Measurements from ENCODE around the gene TRPC1. TPM values are rescaled to one million over a fixed set of nuclear protein-coding genes. Genes with fewer than 3 reads are reported as not detected.
A peak's percentile ranks its signal among the peaks of the same experiment; 100 is the strongest.

Gene TRPC1
- total RNA-seq (ENCODE audit: unreplicated experiment) = 23.2 TPM
- long read RNA-seq, partial matches to known transcripts = 0 of 3 reads
- long read RNA-seq, other reads (novel, unspliced or antisense) = 3 of 3 reads

DNA sequence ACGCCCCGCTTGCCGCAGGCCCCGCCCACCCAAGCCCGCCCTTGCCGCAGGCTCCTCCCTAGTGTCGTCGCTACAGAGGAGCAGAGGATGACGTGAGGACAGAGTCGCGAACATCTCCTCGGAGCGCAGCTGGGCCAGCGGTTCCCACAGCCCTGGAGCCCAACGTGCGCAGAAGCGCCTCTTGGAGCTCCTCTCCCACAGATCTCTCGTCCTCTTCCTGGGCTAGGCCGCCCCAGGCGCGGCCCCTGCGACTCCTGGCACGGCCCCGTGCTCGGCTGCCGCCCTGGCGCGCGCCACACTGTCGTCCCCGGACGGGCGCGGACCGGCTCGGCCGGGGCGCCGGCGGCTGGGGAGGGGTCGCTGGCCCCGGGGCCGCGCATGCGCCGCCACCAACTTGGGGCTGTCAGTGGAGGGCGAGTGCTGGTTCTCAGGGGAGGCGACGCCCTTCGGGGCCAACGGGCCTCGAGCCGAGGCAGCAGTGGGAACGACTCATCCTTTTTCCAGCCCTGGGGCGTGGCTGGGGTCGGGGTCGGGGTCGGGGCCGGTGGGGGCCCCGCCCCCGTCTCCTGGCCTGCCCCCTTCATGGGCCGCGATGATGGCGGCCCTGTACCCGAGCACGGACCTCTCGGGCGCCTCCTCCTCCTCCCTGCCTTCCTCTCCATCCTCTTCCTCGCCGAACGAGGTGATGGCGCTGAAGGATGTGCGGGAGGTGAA is at the start of gene TRPC1:
TRPC1 (plus strand) TSS at position 67 of the 714 bp plus-strand sequence; CDS start at position 593, 526 bp downstream.
- peak; percentile 90 for DNase-seq
- Mint-ChIP-seq H3K9me3 (ENCODE audit: unreplicated experiment) (peaks cover 12% of the 10 kb centered on the region), H3K27ac (ENCODE audit: unreplicated experiment) (peak within 1 kb of the TSS; percentile 96)

DNA sequence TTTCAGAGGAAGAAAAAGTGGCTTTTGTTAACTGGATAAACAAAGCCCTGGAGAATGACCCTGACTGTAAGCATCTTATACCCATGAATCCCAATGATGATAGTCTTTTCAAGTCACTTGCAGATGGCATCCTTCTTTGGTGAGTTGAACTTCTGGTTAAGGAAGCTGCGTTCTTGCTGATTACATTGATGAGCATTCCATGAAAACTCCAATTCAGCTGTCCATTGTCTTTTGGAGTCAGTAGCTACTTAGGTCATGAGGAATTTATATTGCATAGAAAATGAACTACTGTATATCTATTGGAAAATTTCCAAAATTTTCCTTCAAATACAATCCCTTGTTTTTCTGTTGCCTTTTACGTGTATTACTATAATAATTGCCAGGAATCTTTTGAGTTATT is 47.7 kb upstream of the TRPC1 start:
- no peak for DNase-seq
- H3K4me3 Mint-ChIP-seq (ENCODE audit: unreplicated experiment) = no peak overlapping the region
- H3K9me3 Mint-ChIP-seq (ENCODE audit: unreplicated experiment) = no peaks in the 10 kb centered on the region
- H3K36me3 Mint-ChIP-seq (ENCODE audit: unreplicated experiment) = no peaks in the 10 kb centered on the region
- no peaks in the 10 kb centered on the region for H3K4me1 Mint-ChIP-seq (ENCODE audit: low read depth, unreplicated experiment)
- TF ChIP-seq, protein P1, sequence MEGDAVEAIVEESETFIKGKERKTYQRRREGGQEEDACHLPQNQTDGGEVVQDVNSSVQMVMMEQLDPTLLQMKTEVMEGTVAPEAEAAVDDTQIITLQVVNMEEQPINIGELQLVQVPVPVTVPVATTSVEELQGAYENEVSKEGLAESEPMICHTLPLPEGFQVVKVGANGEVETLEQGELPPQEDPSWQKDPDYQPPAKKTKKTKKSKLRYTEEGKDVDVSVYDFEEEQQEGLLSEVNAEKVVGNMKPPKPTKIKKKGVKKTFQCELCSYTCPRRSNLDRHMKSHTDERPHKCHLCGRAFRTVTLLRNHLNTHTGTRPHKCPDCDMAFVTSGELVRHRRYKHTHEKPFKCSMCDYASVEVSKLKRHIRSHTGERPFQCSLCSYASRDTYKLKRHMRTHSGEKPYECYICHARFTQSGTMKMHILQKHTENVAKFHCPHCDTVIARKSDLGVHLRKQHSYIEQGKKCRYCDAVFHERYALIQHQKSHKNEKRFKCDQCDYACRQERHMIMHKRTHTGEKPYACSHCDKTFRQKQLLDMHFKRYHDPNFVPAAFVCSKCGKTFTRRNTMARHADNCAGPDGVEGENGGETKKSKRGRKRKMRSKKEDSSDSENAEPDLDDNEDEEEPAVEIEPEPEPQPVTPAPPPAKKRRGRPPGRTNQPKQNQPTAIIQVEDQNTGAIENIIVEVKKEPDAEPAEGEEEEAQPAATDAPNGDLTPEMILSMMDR (IDR thresholded peaks at IDR 0.05; ENCODE audit: partially characterized antibody, unreplicated experiment) = no peak
- H3K27me3 Mint-ChIP-seq (ENCODE audit: unreplicated experiment) = no peaks in the 10 kb centered on the region
- no peak overlapping the region for H3K27ac Mint-ChIP-seq (ENCODE audit: unreplicated experiment)

More for the DNA sequence above, at the start of gene TRPC1:
- Mint-ChIP-seq H3K4me3 (ENCODE audit: unreplicated experiment) (peak within 1 kb of the TSS; percentile 96), H3K4me1 (ENCODE audit: low read depth, unreplicated experiment) (no peaks in the 10 kb centered on the region), H3K27me3 (ENCODE audit: unreplicated experiment) (peaks cover 1% of the 10 kb centered on the region), H3K36me3 (ENCODE audit: unreplicated experiment) (peaks cover 6% of the 10 kb centered on the region)
- TF ChIP-seq, protein P1 (IDR thresholded peaks at IDR 0.05; ENCODE audit: partially characterized antibody, unreplicated experiment) = no peak

DNA sequence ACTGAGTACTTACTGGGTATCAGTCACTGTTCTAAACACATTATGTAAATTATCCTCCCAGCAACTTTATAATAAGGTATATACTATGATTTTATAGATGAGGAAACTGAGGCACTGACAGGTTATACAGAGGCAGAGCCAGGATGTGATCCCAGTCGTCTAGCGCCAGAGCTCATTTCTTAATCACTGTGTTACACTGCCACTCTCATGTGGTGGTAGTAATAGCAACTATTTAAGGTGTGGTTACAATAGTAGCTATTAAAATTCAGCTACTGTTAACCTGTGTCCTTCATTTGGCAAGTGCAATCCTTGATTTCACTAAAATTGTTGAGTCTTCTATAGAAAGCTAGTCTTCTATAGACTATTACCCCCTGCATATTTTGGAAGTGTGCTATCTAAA is 43.1 kb upstream of the TRPC1 start:
- no peaks in the 10 kb centered on the region for H3K27me3 Mint-ChIP-seq (ENCODE audit: unreplicated experiment)
- no peaks in the 10 kb centered on the region for H3K4me1 Mint-ChIP-seq (ENCODE audit: low read depth, unreplicated experiment)
- no peak overlapping the region for H3K27ac Mint-ChIP-seq (ENCODE audit: unreplicated experiment)
- no peaks in the 10 kb centered on the region for H3K36me3 Mint-ChIP-seq (ENCODE audit: unreplicated experiment)
- TF ChIP-seq, protein P1 (IDR thresholded peaks at IDR 0.05; ENCODE audit: partially characterized antibody, unreplicated experiment) = no peak
- H3K9me3 Mint-ChIP-seq (ENCODE audit: unreplicated experiment) = no peaks in the 10 kb centered on the region
- no peak for DNase-seq
- no peak overlapping the region for H3K4me3 Mint-ChIP-seq (ENCODE audit: unreplicated experiment)

DNA sequence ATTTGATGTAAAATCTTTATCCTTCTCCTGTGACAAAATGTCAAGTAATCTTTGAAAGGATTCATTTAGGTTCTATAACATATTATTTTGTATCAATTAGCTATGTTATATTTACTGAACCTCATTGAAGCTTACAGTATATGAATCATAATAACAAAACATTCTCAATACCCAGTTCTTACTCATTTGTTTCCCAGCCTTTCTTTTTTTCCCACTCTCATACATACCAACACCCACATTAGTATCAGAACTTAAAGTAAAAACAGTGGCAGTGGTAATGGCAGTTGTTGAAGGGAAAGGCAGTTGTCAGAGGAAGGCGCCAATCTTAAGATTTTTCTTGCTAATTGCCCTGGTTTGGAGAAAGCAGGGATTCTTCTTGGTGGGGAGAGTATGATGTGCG is 33.2 kb upstream of the TRPC1 start:
- no peak for DNase-seq
- Mint-ChIP-seq H3K4me3 (ENCODE audit: unreplicated experiment) (no peak overlapping the region), H3K4me1 (ENCODE audit: low read depth, unreplicated experiment) (no peaks in the 10 kb centered on the region), H3K27me3 (ENCODE audit: unreplicated experiment) (no peaks in the 10 kb centered on the region), H3K36me3 (ENCODE audit: unreplicated experiment) (no peaks in the 10 kb centered on the region), H3K9me3 (ENCODE audit: unreplicated experiment) (no peaks in the 10 kb centered on the region), H3K27ac (ENCODE audit: unreplicated experiment) (no peak overlapping the region)
- TF ChIP-seq, protein P1 (IDR thresholded peaks at IDR 0.05; ENCODE audit: partially characterized antibody, unreplicated experiment) = no peak

DNA sequence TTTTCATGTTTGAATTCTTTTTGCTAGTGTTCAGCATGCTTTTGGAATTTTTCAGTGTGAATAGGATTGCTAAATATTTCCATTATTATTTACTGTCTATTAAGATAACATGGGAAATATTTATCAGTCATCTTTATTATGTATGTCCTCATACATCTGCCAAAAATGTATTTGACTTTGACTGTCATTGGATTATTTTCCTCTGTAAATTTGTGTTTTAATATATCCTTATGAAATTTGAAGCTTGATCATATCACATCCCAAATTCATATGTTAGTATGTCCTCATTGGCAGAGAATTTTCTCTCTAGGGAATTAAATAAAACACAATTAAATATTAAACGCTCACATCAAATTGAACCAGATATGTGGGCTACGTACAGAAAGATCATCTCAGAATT is 32.3 kb upstream of the TRPC1 start:
- Mint-ChIP-seq H3K36me3 (ENCODE audit: unreplicated experiment) (no peaks in the 10 kb centered on the region), H3K4me1 (ENCODE audit: low read depth, unreplicated experiment) (no peaks in the 10 kb centered on the region), H3K27me3 (ENCODE audit: unreplicated experiment) (no peaks in the 10 kb centered on the region), H3K9me3 (ENCODE audit: unreplicated experiment) (no peaks in the 10 kb centered on the region), H3K4me3 (ENCODE audit: unreplicated experiment) (no peak overlapping the region), H3K27ac (ENCODE audit: unreplicated experiment) (no peak overlapping the region)
- TF ChIP-seq, protein P1 (IDR thresholded peaks at IDR 0.05; ENCODE audit: partially characterized antibody, unreplicated experiment) = no peak
- no peak for DNase-seq

Measured in glutamatergic neuron (in vitro differentiated cells).